IMR-90 (cell line): Measurements from ENCODE around the gene SHLD1. TPM values are rescaled to one million over a fixed set of nuclear protein-coding genes. Genes with fewer than 3 reads are reported as not detected.
A peak's percentile ranks its signal among the peaks of the same experiment; 100 is the strongest.

ENCODE experiments used
- ATAC-seq: fragments of 200-7000 bp; cut with Tn5 transposase; 2 replicates; pipeline ENCODE4 v1.9.1; 2020; ENCODE audit warnings: low read depth, mild to moderate bottlenecking, moderate library complexity
- BruUV-seq: library from RNA; stranded (reverse); fragments of 400-500 nt; replicated peaks from 2 replicates; lab custom pipeline; 2021; lab: Mats Ljungman, UMichigan
- CTCF ChIA-PET: fragments of 300-600 bp; formaldehyde crosslinking; extraction: SDS; loops from one replicate; lab custom pipeline; 2021; ENCODE audit warnings: antibody characterized with exemption; lab: Yijun Ruan, JAX
- POLR2A ChIA-PET: fragments of 300-600 bp; sonication (Branson Sonifier 250); formaldehyde crosslinking; loops from one replicate; lab custom pipeline; 2022; ENCODE audit warnings: antibody characterized with exemption; ENCODE audit not compliant: unreplicated experiment; lab: Charles Lee
- DNase-seq: peaks from one replicate; pipeline ENCODE4 v3.0.0; 2013
- H2AFZ ChIP-seq: replicated peaks from 2 replicates; pipeline ENCODE3; 2013; ENCODE audit warnings: low read length, mild to moderate bottlenecking; ENCODE audit not compliant: poor library complexity
- H2AK5ac ChIP-seq: 2 replicates; pipeline ENCODE4 v1.6.1; 2013; ENCODE audit warnings: low read depth, low read length, inconsistent platforms
- H2AK9ac ChIP-seq: replicated peaks from 2 replicates; pipeline ENCODE3; 2013; ENCODE audit warnings: mild to moderate bottlenecking, low read depth, low read length, moderate library complexity; ENCODE audit not compliant: poor library complexity
- H2BK120ac ChIP-seq: 2 replicates; pipeline ENCODE4 v1.6.1; 2013; ENCODE audit warnings: low read depth, low read length, inconsistent platforms
- H2BK15ac ChIP-seq: 3 replicates; pipeline ENCODE4 v1.6.1; 2013; ENCODE audit warnings: low read depth, low read length, inconsistent platforms
- H2BK20ac ChIP-seq: 2 replicates; pipeline ENCODE4 v1.6.1; 2013; ENCODE audit warnings: low read depth, mild to moderate bottlenecking, inconsistent platforms, low read length, moderate library complexity
- H2BK5ac ChIP-seq: 2 replicates; pipeline ENCODE4 v1.6.1; 2013; ENCODE audit warnings: mild to moderate bottlenecking, low read depth, low read length, inconsistent platforms; ENCODE audit not compliant: poor library complexity, severe bottlenecking
- H3K14ac ChIP-seq: replicated peaks from 2 replicates; pipeline ENCODE4 v1.6.1; 2013; ENCODE audit warnings: low read depth, low read length, inconsistent platforms
- H3K18ac ChIP-seq: 2 replicates; pipeline ENCODE4 v1.6.1; 2013; ENCODE audit warnings: low read depth, low read length, control low read depth
- H3K23ac ChIP-seq: 2 replicates; pipeline ENCODE4 v1.6.1; 2013; ENCODE audit warnings: low read depth, low read length, inconsistent platforms
- H3K27ac ChIP-seq: 2 replicates; pipeline ENCODE4 v1.5.1; 2013; ENCODE audit warnings: mild to moderate bottlenecking, control low read depth, low read length; ENCODE audit not compliant: insufficient read depth
- H3K27me3 ChIP-seq: 2 replicates; pipeline ENCODE4 v1.6.1; 2013; ENCODE audit warnings: low read length; ENCODE audit not compliant: control insufficient read depth, insufficient read depth
- H3K36me3 ChIP-seq: 2 replicates; pipeline ENCODE4 v1.6.1; 2013; ENCODE audit warnings: low read length, mixed read lengths; ENCODE audit not compliant: control insufficient read depth, insufficient read depth
- H3K4ac ChIP-seq: 2 replicates; pipeline ENCODE4 v1.6.1; 2013; ENCODE audit warnings: low read depth, low read length, inconsistent platforms
- H3K4me1 ChIP-seq: 2 replicates; pipeline ENCODE4 v1.6.1; 2013; ENCODE audit warnings: low read length, mixed read lengths; ENCODE audit not compliant: control insufficient read depth, insufficient read depth
- H3K4me2 ChIP-seq: 2 replicates; pipeline ENCODE4 v1.6.1; 2013; ENCODE audit warnings: low read depth, mild to moderate bottlenecking, control low read depth, low read length, moderate library complexity
- H3K4me3 ChIP-seq: 2 replicates; pipeline ENCODE4 v1.5.1; 2013; ENCODE audit warnings: low read depth, mild to moderate bottlenecking, control low read depth, low read length, moderate library complexity; ENCODE audit not compliant: insufficient read depth
- H3K56ac ChIP-seq: 2 replicates; pipeline ENCODE4 v1.6.1; 2013; ENCODE audit warnings: low read length, inconsistent platforms; ENCODE audit not compliant: insufficient read depth; ENCODE audit errors: extremely low read depth
- H3K79me1 ChIP-seq, 2 experiments: 2 replicates each; pipeline ENCODE4 v1.6.1; 2013; ENCODE audit warnings: low read length in 2 of 2, inconsistent platforms in 1 of 2, low read depth in 1 of 2
- H3K9ac ChIP-seq: 2 replicates; pipeline ENCODE4 v1.6.1; 2013; ENCODE audit warnings: low read depth, low read length, control low read depth
- H3K9me1 ChIP-seq: 2 replicates; pipeline ENCODE4 v1.6.1; 2013; ENCODE audit warnings: low read length, inconsistent platforms; ENCODE audit not compliant: insufficient read depth
- H3K9me3 ChIP-seq: 2 replicates; pipeline ENCODE4 v1.6.1; 2013; ENCODE audit warnings: low read length; ENCODE audit not compliant: control insufficient read depth, insufficient read depth
- H4K20me1 ChIP-seq: 2 replicates; pipeline ENCODE4 v1.6.1; 2013; ENCODE audit warnings: low read length, inconsistent platforms; ENCODE audit not compliant: insufficient read depth
- H4K5ac ChIP-seq: 2 replicates; pipeline ENCODE4 v1.6.1; 2013; ENCODE audit warnings: mild to moderate bottlenecking, low read depth, low read length, control low read depth
- H4K8ac ChIP-seq, 2 experiments: 2 replicates each; pipeline ENCODE4 v1.6.1; 2013; ENCODE audit warnings: low read depth in 2 of 2, low read length in 2 of 2, control low read depth in 1 of 2, inconsistent platforms in 1 of 2
- H4K91ac ChIP-seq: 2 replicates; pipeline ENCODE4 v1.6.1; 2013; ENCODE audit warnings: low read depth, low read length, inconsistent platforms; ENCODE audit not compliant: insufficient read depth
- FOS ChIP-seq: fragments of 150-350 bp; IDR thresholded peaks from 2 replicates; pipeline ENCODE4 v1.6.1; 2016; ENCODE audit warnings: low read depth, low read length
- USF2 ChIP-seq: fragments of 150-350 bp; IDR thresholded peaks from 2 replicates; pipeline ENCODE4 v1.6.1; 2017; ENCODE audit warnings: mild to moderate bottlenecking, antibody characterized with exemption, low read length, low read depth
- WGBS, 2 experiments: methylation state at CpG; one replicate each; pipeline versions ENCODE4 v1.1.5 to v1.1.7; 2013; ENCODE audit warnings: missing lambda C conversion rate in 2 of 2; ENCODE audit not compliant: insufficient read length in 1 of 2; ENCODE audit errors: extremely low coverage in 2 of 2; 5-methylcytosine and 5-hydroxymethylcytosine counted together
- dilution Hi-C: fragments of 300-500 bp; cut with HindIII; formaldehyde crosslinking; loops from one replicate; pipeline ENCODE4 v1.14.3; 2018; ENCODE audit warnings: low sequenced_read_pairs; ENCODE audit not compliant: unreplicated experiment
- in situ Hi-C: fragments of 300-500 bp; cut with MboI; formaldehyde crosslinking; loops from 3 replicates; pipeline ENCODE4 v1.14.3; 2019; ENCODE audit warnings: low sequenced_read_pairs, inconsistent platforms, mixed read lengths
- intact Hi-C: fragments of 100-400 bp; cut with micrococcal nuclease; formaldehyde crosslinking; loops from 2 replicates; pipeline ENCODE4 v1.10.0; 2022
- polyA plus RNA-seq, 3 experiments: library from polyadenylated mRNA; depleted of rRNA; stranded (reverse); fragments of >200 nt; gene quantifications; 2 replicates each; pipeline ENCODE4 v1.2.3, GENCODE V29; 2012; ENCODE audit warnings: low replicate concordance in 1 of 3
- total RNA-seq: library from RNA; depleted of rRNA; stranded (reverse); fragments of >200 nt; gene quantifications from 2 replicates; pipeline ENCODE4 v1.2.3, GENCODE V29; 2012

SHLD1 gene
- total and polyA plus RNA-seq, 2 of the 4 experiments (the other 2 are of a cell fraction): 2.6 to 3.0 TPM

DNA sequence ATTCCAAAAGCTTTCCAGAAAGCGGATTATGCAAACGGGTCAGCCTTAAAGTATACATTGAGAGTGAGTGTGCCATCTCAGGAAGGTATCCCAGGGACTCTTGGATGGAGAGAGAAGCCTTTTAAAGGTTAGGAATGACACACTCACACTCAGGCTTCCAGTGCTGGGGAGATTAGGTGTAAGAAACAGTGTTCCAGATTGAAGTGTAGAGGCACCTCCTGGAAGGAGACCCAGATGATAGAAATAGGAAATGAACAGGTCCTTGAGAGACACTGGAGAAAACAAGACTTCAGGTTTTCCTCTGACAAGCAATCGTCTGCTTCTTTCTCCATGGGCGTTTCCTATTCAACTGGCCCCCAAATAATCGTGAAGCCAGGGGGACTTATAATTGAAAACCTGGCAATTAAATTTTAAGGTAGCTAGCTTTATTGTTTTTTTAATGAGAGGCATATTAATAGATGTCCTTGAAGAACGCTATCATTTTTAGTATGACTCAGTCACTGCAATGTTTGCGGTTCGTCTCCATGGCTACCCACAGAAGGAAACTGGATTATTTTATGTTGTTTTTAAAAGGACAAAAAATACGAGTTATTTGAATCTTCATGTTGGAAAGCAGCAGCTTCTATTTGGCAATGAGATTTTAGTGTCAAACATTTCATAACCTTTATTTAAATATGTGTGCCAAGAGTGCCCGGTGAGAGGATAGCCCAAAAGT is 114.8 kb downstream of the SHLD1 start:
- Histone ChIP-seq H3K27me3 (no peaks in the 10 kb centered on the region; the same call in 1 of the 2 replicates), H3K4me1 (peaks cover 5% of the 10 kb centered on the region; the same call in 1 of the 2 replicates), H2BK120ac (no peak overlapping the region), H2BK5ac (no peak overlapping the region), H4K20me1 (no peaks in the 10 kb centered on the region), H3K56ac (no peak overlapping the region), H3K4ac (no peak overlapping the region), H2AK9ac (no peak overlapping the region), H2BK15ac (no peak overlapping the region), H4K5ac (no peak overlapping the region), H3K4me3 (no peak overlapping the region), H3K79me1 (no peaks in the 10 kb centered on the region), H3K36me3 (no peaks in the 10 kb centered on the region), H3K9me3 (no peaks in the 10 kb centered on the region), H3K9me1 (peaks cover 5% of the 10 kb centered on the region; the same call in 1 of the 2 replicates), H4K8ac (no peak overlapping the region), H2AK5ac (no peak overlapping the region), H4K91ac (no peak overlapping the region), H3K18ac (no peak overlapping the region), H3K9ac (no peak overlapping the region), H3K14ac (no peak overlapping the region), H3K27ac (no peak overlapping the region), H3K23ac (no peak overlapping the region), H2AFZ (no peak overlapping the region), H3K4me2 (no peak overlapping the region), H2BK20ac (peak overlapping the region; percentile 17; the same call in 1 of the 2 replicates)
- no TSS peak for BruUV-seq
- ATAC-seq: no peak
- POLR2A ChIA-PET: no interaction called here
- intact Hi-C loops: no loop called here
- CTCF ChIA-PET: no interaction called here
- in situ Hi-C loops: no loop called here
- TF ChIP-seq USF2: no peak
- 0 out of 2 replicates have a peak, but pooled peaks have one; percentile 25 for TF ChIP-seq FOS
- peak; percentile 67 for DNase-seq
- WGBS, 2 experiments: 54% methylated on average over 3 of the region's 10 CpGs; no CpG with 5 or more reads in 1 of the 2 experiments
- dilution Hi-C loops: no loop called here
